Epithelial cell of esophagus (primary cell): ENCODE measurements around the gene RPL10.
"Not testable (repeated sequence)": the region's sequence is repeated elsewhere in the genome, so short reads cannot be mapped to it uniquely, and the experiment has no call there.

Experiments used
- DNase-seq: peaks from one replicate; pipeline ENCODE4 v3.0.0; 2010; ENCODE audit warnings: low read depth
- H3K4me3 ChIP-seq: 2 replicates; pipeline ENCODE4 v1.5.1; 2011; ENCODE audit warnings: mild to moderate bottlenecking, low read length, control low read depth
- TF ChIP-seq, protein P1 (sequence below): IDR thresholded peaks from 2 replicates; pipeline ENCODE4 v1.5.1; 2011; ENCODE audit warnings: low read depth, mild to moderate bottlenecking, low read length, control low read depth, inconsistent platforms; ENCODE audit not compliant: insufficient read depth; ENCODE audit errors: missing control alignments

The RPL10 gene

DNA sequence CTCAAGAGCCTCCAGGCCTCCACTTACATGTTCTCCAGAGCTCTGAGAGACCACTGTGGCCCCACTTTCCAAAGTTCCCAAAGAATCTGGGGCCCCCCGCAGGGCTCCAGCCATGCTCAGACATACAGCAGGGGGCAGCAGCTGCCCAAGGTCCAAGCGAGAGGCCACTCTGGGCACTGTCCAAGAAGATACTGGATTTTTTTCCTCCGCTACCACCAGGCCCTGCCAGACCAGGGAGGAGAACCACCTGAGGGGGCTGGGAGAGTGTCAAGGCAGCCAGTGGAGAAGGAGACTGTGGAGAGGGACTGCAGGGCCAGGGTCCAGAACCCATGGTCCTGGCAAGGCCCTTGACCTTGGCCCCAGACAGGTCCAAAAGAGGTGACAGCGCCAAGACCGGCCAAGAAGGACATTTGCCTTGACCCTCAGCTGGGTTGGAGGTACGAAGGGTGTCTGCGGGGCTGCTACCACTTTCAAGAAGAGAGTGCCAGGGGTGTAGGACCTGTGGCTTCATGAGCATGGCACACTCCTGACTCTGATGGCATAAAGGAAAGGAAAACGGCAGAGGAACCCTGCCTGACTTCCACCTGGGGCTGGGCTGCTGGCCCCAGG is 13.8 kb upstream of the RPL10 start:
- DNase-seq: no peak
- TF ChIP-seq, protein P1, sequence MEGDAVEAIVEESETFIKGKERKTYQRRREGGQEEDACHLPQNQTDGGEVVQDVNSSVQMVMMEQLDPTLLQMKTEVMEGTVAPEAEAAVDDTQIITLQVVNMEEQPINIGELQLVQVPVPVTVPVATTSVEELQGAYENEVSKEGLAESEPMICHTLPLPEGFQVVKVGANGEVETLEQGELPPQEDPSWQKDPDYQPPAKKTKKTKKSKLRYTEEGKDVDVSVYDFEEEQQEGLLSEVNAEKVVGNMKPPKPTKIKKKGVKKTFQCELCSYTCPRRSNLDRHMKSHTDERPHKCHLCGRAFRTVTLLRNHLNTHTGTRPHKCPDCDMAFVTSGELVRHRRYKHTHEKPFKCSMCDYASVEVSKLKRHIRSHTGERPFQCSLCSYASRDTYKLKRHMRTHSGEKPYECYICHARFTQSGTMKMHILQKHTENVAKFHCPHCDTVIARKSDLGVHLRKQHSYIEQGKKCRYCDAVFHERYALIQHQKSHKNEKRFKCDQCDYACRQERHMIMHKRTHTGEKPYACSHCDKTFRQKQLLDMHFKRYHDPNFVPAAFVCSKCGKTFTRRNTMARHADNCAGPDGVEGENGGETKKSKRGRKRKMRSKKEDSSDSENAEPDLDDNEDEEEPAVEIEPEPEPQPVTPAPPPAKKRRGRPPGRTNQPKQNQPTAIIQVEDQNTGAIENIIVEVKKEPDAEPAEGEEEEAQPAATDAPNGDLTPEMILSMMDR: no peak
- H3K4me3 ChIP-seq: no peak overlapping the region

DNA sequence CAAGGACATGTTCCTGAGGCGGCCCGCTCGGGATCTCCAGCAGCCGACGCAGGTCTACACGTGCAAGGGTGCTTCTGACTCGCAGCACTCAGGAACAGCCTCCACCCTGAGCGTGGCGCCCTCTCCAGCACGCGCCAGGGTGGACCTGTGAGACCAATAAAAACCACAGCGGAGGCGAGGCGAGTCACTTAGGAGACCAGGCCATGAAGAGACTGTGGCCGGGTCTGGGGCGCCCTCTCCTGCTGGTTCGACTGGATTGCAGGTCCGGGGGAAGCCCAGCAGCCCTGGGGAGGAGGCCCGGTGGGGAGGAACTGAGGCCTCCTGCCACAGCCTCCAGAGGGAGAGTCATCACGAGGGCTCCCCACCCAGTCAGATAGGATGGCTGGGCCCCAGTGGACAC is 10.1 kb upstream of the RPL10 start:
- H3K4me3 ChIP-seq, DNase-seq: not testable (repeated sequence)

DNA sequence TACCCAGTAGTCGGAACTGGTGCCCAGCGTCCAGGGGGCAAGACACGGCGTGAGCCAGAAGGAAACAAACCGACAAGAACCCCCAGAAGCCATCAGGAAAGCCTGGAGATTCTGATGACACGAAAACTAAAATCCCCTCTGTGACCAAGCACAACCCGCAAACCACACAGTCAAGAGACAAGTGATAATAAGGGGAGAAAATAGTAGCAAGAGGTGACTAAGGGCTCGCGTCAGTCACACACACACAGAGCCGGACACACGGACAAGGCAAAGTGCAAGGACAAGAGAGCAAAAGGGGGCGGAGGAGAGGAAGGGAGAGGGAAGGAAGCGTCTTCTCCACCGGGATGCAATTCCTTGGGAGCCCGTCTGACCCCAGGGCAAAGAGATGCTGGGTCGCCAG is 9.5 kb upstream of the RPL10 start:
- DNase-seq, H3K4me3 ChIP-seq: not testable (repeated sequence)

DNA sequence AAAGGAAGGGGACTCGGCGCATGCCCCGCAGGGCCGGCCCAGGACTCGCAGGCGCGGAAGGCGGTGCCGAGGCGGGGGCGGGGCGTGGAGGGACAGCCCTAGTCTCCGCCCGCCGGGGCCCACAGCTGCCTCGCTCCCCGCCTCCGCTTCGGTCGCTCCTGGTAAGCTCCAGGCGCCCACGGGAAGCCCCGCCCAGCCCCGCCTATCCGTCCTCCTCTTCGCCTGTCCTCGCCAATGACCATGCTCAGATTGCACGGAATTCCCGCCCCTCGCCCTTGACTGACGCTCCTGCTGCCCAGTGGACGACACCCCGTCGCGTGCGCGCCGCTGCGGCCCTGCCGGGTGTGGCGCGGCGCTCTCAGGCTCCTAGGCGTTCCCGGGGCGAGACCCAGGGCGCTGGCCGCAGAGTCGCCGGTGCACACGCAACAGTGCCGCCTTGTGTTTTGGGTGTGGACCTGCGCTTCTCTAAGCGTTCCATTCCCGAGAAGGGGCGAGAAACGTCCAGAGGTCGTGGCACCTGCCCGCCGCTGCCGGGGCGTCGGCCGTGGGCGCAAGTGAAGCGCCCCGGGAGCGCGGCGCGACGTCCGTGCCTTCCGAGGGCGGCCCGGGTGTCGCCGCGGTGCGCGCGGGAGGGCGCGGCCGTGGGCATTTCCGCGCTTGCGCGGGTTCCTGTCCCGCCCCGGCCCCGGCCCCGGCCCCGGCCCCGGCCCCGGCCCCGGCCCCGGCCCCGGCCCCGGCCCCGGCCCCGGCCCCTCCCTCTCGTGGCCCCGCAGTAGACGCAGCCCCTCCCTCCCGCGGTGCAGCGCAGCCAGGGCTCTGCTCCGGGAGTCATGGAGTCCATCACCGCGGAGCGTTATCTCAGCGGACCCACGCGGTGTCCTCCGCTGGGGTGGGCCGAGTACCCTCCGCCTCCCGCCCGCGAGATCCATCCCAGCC is 8.1 kb upstream of the RPL10 start:
- H3K4me3 ChIP-seq, DNase-seq: not testable (repeated sequence)

DNA sequence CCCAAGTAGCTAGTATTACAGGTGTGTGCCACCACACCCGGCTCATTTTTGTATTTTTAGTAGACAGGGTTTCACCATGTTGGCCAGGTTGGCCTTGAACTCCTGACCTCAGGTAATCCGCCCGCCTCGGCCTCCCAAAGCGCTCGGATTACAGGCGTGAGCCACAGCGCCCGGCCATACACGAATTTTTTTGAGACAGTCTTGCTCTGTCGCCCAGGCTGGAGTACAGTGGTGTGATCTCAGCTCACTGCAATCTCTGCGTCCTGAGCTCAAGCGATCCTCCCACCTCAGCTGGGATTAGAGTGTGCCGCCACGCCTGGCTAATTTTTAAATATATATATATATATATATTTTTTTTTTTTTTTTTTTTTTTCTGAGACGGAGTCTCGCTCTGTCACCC is 1.8 kb upstream of the RPL10 start:
- H3K4me3 ChIP-seq, DNase-seq: not testable (repeated sequence)

DNA sequence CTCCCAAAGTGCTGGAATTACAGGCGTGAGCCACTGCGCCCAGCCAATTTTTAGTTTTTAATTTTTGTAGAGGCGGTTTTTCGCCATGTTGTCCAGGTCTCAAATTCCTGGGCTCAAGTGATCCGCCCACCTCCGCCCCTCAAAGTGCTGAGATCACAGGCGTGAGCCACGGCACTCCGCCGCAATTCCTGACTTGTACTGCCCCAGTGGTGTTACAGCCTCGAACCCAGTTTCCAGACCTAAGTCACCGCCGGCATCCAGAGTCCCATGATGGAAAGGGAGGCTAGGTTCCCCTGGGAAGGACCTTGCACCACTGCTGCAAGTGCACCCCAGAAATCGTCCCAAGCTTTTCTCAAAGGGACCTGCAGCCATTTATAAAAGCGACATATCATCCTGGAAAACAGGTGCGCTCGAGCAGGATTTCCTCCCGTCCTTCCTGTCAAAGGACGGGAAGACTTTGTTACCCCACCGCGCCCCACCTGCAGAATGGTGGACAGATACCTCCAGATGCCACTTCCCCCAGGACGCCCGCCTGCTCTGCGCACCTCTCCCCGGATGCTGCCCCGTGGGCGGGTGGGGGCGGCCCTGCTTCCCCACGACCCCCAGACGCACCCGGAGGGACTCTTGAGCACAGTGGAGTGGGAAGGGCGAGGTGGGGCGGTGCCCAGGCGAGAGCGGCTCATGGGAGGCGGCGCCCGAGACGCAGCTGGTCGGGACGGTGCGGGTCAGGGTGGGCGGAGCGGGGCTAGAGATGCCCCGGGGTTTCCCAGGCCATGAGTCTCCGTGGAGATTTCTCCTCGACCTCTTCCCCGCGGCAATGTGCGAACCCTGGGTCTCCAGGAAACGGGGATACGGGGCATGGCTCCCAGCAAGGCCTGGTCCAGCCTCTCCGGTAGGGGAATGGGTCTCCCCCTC is 947 bp upstream of the RPL10 start:
- peak; percentile 63 for DNase-seq
- H3K4me3 ChIP-seq: peak overlapping the region; percentile 84
- TF ChIP-seq, protein P1: no peak

DNA sequence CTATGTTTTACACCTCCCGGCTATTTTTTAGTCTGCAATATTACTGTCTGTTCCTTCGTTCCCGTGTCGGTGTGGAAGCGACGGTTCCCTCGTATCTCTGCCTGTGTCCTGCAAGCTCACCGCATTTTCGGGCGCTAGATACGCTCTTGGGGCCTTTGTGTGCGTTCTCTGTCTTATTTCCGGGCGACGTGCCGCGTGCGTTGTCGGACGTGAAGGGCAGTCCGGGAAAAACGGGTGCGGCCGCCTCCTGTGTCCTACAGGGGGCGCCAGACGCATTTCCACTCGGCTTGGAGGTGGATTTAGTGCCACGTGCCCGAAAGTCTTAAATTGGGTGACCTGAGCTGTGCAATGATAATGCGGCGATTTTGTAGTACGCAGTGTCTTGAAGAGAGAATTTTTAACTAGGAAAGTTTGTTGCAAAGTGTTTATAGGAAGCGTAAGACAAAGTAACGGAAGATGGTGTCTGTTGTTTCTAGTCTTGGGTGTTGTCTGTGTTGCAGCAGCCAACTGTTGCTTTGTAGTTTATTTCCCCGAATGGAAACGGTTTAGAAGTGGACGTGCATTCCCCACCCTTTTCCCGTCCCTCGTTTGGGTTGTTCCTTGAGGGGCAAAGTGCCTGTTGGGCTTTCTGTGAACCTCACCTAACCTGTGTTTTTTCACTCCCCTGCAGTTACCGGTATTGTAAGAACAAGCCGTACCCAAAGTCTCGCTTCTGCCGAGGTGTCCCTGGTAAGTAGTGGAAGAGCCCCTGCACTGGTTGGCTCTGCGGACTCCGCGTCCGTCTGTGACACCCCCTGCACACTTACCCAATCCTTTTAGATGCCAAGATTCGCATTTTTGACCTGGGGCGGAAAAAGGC is 720 bp downstream of the RPL10 start:
- peak overlapping the region; percentile 84 for H3K4me3 ChIP-seq
- TF ChIP-seq, protein P1: peak; percentile 71
- DNase-seq: peak; percentile 70

DNA sequence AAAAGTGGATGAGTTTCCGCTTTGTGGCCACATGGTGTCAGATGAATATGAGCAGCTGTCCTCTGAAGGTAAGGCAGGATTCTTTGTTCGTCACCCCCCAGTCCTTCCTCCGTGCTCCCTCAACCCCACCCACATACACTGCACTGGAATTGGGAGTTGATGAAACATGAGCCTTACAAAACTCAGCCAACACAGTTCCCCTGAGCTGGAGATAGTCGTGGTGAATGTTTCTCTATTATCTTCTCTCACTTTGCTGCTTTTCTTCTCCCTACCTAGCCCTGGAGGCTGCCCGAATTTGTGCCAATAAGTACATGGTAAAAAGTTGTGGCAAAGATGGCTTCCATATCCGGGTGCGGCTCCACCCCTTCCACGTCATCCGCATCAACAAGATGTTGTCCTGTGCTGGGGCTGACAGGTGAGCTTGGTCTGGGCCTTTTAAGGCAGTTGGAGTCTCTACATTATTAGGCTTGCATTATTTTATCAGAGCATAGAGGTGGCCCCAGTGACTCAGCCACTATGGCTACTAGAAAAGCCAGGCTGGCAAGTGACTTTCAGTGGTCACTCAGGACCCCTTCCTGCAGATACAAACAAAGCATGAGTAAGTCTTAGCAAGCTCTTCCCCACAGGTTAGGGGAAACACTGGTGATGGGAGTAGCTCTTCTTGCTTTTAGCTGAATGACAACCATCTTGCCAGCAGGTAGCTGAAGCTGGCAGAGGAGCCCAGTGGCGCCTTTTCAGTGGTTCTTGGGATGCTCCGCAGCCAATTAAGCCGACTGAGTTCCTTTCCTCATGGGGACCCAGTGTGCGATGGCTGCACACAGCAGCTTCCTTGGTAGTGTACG is 1.6 kb downstream of the RPL10 start:
- TF ChIP-seq, protein P1: no peak
- DNase-seq: no peak
- peak overlapping the region; percentile 84 for H3K4me3 ChIP-seq

DNA sequence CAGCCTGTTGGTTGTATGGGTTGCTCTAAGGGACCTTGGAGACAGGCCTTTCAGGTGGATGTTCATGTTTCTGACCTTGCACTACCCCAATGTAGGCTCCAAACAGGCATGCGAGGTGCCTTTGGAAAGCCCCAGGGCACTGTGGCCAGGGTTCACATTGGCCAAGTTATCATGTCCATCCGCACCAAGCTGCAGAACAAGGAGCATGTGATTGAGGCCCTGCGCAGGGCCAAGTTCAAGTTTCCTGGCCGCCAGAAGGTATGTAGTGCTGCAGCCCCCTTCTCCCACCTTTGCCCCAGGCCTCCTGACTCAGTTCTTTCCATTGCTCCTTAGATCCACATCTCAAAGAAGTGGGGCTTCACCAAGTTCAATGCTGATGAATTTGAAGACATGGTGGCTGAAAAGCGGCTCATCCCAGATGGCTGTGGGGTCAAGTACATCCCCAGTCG is 2.2 kb downstream of the RPL10 start:
- H3K4me3 ChIP-seq, DNase-seq: not testable (repeated sequence)
